ENCODE measurements around the gene MRPL53. TPM values are rescaled to one million over a fixed set of nuclear protein-coding genes. Genes with fewer than 3 reads are reported as not detected.
A peak's percentile ranks its signal among the peaks of the same experiment; 100 is the strongest.

MRPL53 gene
- total and polyA plus RNA-seq, 2 of the 8 experiments (the other 6 are each of a cell fraction or from before 2014, with no cell fraction given) = 36.6 to 46.3 TPM

DNA sequence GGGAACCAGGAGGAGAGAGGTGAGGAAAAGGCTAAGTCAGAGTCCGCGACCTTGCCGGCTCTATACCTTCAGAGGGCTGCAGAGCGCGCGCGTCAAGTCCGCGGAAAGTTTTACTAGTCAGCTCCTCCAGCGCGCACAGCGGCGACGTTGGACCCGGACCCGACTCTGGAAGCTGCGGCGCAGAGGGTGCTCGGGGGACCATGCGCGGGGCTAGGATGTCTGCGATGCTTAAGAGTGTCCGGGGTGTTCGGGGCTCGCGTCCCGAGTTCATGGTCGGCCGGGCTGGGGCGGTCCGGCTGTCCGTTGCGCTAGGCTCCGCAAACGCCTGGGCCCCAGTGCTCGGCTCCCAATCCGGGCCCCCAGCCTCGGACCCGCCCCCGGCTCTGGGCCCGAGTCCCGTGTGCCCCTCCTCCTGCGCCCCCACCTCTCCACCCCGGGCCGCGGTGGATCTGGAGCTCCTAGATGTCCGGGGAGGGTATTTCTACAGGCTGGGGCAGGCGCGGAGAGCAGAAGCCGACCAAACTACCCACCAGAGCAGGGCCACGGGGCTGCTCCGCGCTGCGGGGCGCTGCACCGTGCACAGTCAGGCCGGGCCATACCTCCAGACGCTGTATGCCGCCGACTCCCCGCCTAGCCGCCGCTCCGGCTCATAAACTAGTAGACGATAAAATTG, 26.9 kb upstream of the MRPL53 start, which contains the start of gene LBX2:
Gene LBX2, minus strand, starts transcription at position 337 of the 673 bp plus-strand sequence. Its CDS starts 66 bp downstream, at position 271.
- Histone ChIP-seq H3K9ac (replicated peaks in 1 of 4; ENCODE audit: extremely low read depth in 1 of 4, low read depth in 3 of 4, low read length in 3 of 4) (no peak within 1 kb of the TSS), H3K18ac (ENCODE audit: extremely low read depth, low read length) (peak within 1 kb of the TSS; percentile 96), H3K4me3 (ENCODE audit: extremely low read depth in 1 of 4, insufficient read depth in 2 of 4, low read depth in 3 of 4, low read length in 4 of 4) (peak within 1 kb of the TSS; percentile 20 to 57 (median 46); a peak in 7 of 8 replicates), H2BK12ac (ENCODE audit: low read depth, low read length) (peak within 1 kb of the TSS; percentile 94; the same call in 1 of the 2 replicates), H3K36me3 (ENCODE audit: control insufficient read depth in 2 of 4, insufficient read depth in 4 of 4, low read length in 3 of 4) (no peaks in the 10 kb centered on the region), H3K27ac (ENCODE audit: low read depth, low read length) (no peak within 1 kb of the TSS), H2AK5ac (ENCODE audit: low read depth, low read length) (no peak within 1 kb of the TSS), H2BK20ac (ENCODE audit: low read length) (peak within 1 kb of the TSS; percentile 48), H4K91ac (replicated peaks; ENCODE audit: insufficient read length, low read length) (peak within 1 kb of the TSS; percentile 62), H3K79me1 (ENCODE audit: low read depth, low read length) (no peaks in the 10 kb centered on the region), H3K56ac (replicated peaks; ENCODE audit: insufficient read length, low read depth, low read length) (no peak within 1 kb of the TSS), H3K4me1 (replicated peaks in 1 of 4; ENCODE audit: control insufficient read depth in 3 of 4, insufficient read depth in 4 of 4, low read length in 3 of 4) (peaks cover 7 to 59% (median 38%) of the 10 kb centered on the region in 4 experiments), H3K4me2 (ENCODE audit: insufficient read depth in 1 of 2, low read depth in 2 of 2, low read length in 2 of 2) (peak within 1 kb of the TSS; percentile 78 to 97), H4K8ac (ENCODE audit: extremely low read depth, insufficient read depth, low read length) (peak within 1 kb of the TSS; percentile 90), H3K9me3 (ENCODE audit: insufficient read depth in 2 of 2, low read depth in 1 of 2, low read length in 1 of 2) (no peaks in the 10 kb centered on the region), H2BK120ac (replicated peaks; ENCODE audit: low read depth, low read length) (no peak within 1 kb of the TSS), H3K23me2 (ENCODE audit: low read depth, low read length) (peaks cover 35% of the 10 kb centered on the region; the same call in 1 of the 2 replicates), H3K14ac (ENCODE audit: insufficient read length) (no peak within 1 kb of the TSS), H2BK15ac (ENCODE audit: low read length) (0 out of 2 replicates have a peak within 1 kb of the TSS, but pooled peaks have one; percentile 72), H2BK5ac (ENCODE audit: low read depth, low read length) (no peak within 1 kb of the TSS), H3K79me2 (ENCODE audit: control insufficient read depth in 1 of 2, insufficient read depth in 2 of 2, low read length in 2 of 2) (no peaks in the 10 kb centered on the region), H2AFZ (ENCODE audit: low read length) (peak within 1 kb of the TSS; percentile 47), H4K5ac (ENCODE audit: insufficient read length, low read depth, low read length) (no peak within 1 kb of the TSS), H3K23ac (ENCODE audit: insufficient read length) (no peak within 1 kb of the TSS), H3K4ac (replicated peaks; ENCODE audit: insufficient read length, low read depth, low read length) (no peak within 1 kb of the TSS), H4K20me1 (replicated peaks in 1 of 2; ENCODE audit: control insufficient read depth in 1 of 2, insufficient read depth in 2 of 2, low read length in 2 of 2) (peaks cover 0 to 14% of the 10 kb centered on the region in 2 experiments), H3K27me3 (replicated peaks in 1 of 4; ENCODE audit: control insufficient read depth in 3 of 4, extremely low read depth in 1 of 4, insufficient read depth in 3 of 4, low read length in 3 of 4) (peaks cover 82 to 95% (median 94%) of the 10 kb centered on the region in 4 experiments)
- 4% methylated on average over 55 of the region's 65 CpGs; no CpG with 5 or more reads in 1 of the 2 experiments for WGBS, 2 experiments (ENCODE audit: extremely low coverage in 1 of 2, insufficient coverage in 1 of 2, insufficient read length in 1 of 2, insufficient replicate concordance in 2 of 2, low coverage in 1 of 2, low lambda C conversion rate in 2 of 2, missing lambda C conversion rate in 1 of 2)
- TF ChIP-seq CHD1 (IDR thresholded peaks at IDR 0.05; ENCODE audit: low read depth, low read length) = no peak
- TF ChIP-seq, protein P1, sequence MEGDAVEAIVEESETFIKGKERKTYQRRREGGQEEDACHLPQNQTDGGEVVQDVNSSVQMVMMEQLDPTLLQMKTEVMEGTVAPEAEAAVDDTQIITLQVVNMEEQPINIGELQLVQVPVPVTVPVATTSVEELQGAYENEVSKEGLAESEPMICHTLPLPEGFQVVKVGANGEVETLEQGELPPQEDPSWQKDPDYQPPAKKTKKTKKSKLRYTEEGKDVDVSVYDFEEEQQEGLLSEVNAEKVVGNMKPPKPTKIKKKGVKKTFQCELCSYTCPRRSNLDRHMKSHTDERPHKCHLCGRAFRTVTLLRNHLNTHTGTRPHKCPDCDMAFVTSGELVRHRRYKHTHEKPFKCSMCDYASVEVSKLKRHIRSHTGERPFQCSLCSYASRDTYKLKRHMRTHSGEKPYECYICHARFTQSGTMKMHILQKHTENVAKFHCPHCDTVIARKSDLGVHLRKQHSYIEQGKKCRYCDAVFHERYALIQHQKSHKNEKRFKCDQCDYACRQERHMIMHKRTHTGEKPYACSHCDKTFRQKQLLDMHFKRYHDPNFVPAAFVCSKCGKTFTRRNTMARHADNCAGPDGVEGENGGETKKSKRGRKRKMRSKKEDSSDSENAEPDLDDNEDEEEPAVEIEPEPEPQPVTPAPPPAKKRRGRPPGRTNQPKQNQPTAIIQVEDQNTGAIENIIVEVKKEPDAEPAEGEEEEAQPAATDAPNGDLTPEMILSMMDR (IDR thresholded peaks at IDR 0.05; ENCODE audit: control extremely low read depth in 1 of 3, insufficient read depth in 1 of 3, low read depth in 1 of 3, low read length in 3 of 3) = no peak
- peak; percentile 94 for TF ChIP-seq EZH2 (IDR thresholded peaks at IDR 0.05; ENCODE audit: low read depth, low read length, severe bottlenecking)
- TF ChIP-seq RNF2 (IDR thresholded peaks at IDR 0.05; ENCODE audit: borderline replicate concordance, low read depth, low read length, missing control alignments, poor library complexity, severe bottlenecking) = peak; percentile 61
- TF ChIP-seq SP4 (IDR thresholded peaks at IDR 0.05; ENCODE audit: low read length) = no peak
- TF ChIP-seq SUZ12 (IDR thresholded peaks at IDR 0.05; ENCODE audit: low read length) = peak; percentile 75
- DNase-seq (ENCODE audit: low read depth in 1 of 2, low spot score in 2 of 2) = no peak
- POLR2A ChIA-PET (ENCODE audit: partially characterized antibody) = interaction anchor here (0.7 to 9.4 kb wide), 16 partner anchors 10 to 89 kb away, joined by 3 to 73 read pairs (median 4); partner anchors contain the start of genes AUP1, CCDC142, HTRA2 and MRPL53
- CTCF ChIA-PET (ENCODE audit: partially characterized antibody) = interaction anchor here (0.6 to 5.1 kb wide), 6 partner anchors 10 to 89 kb away, joined by 3 to 24 read pairs (median 13); partner anchors contain the start of genes CCDC142, TLX2 and TTC31
- no peak for FAIRE-seq
